HS-5 (cell line): ENCODE data around the gene NUFIP2.
"Not testable (repeated sequence)": the region's sequence is repeated elsewhere in the genome, so short reads cannot be mapped to it uniquely, and the experiment has no call there.

Source experiments
- DNase-seq: peaks from one replicate; pipeline ENCODE4 v3.0.0-alpha.2; 2012; ENCODE audit warnings: low read depth

Gene NUFIP2

GRCh38 chr17:29238133-29238850 lies 55.7 kb downstream of the NUFIP2 start:
- DNase-seq: no peak

GRCh38 chr17:29237476-29238132 lies 56.3 kb downstream of the NUFIP2 start:
- no peak for DNase-seq

GRCh38 chr17:29235904-29236303 lies 58.0 kb downstream of the NUFIP2 start:
- no peak for DNase-seq

- DNase-seq: not testable (repeated sequence)
These were observed 59.0 kb downstream of the NUFIP2 start for GRCh38 chr17:29234972-29235371.

- no peak for DNase-seq
These were observed 60.6 kb downstream of the NUFIP2 start for GRCh38 chr17:29233301-29233700.

- DNase-seq: no peak
These were observed 68.6 kb downstream of the NUFIP2 start for GRCh38 chr17:29225396-29225795.

- DNase-seq: not testable (repeated sequence)
These were observed 72.6 kb downstream of the NUFIP2 start for GRCh38 chr17:29221338-29221737.

GRCh38 chr17:29219378-29220047 lies 74.4 kb downstream of the NUFIP2 start:
- peak; percentile 38 for DNase-seq

GRCh38 chr17:29216856-29217255 lies 77.1 kb downstream of the NUFIP2 start:
- DNase-seq: no peak

GRCh38 chr17:29216181-29216580 lies 77.8 kb downstream of the NUFIP2 start:
- no peak for DNase-seq

GRCh38 chr17:29215717-29216116 lies 78.2 kb downstream of the NUFIP2 start:
- DNase-seq: no peak

GRCh38 chr17:29215174-29215573 lies 78.8 kb downstream of the NUFIP2 start:
- no peak for DNase-seq

GRCh38 chr17:29214215-29215146 lies 79.5 kb downstream of the NUFIP2 start:
- DNase-seq: no peak

GRCh38 chr17:29212681-29213121 lies 81.2 kb downstream of the NUFIP2 start:
- peak; percentile 14 for DNase-seq

- no peak for DNase-seq
These were observed 81.8 kb downstream of the NUFIP2 start for GRCh38 chr17:29212094-29212631.

- peak; percentile 15 for DNase-seq
These were observed 83.1 kb downstream of the NUFIP2 start for GRCh38 chr17:29210879-29211278.

- DNase-seq: no peak
These were observed 84.9 kb downstream of the NUFIP2 start for GRCh38 chr17:29209073-29209472.

- no peak for DNase-seq
These were observed 86.0 kb downstream of the NUFIP2 start for GRCh38 chr17:29207975-29208374.
